Testis (tissue), 2 donors: ENCODE results near the gene MYOG.

Experiments used
- CTCF ChIP-seq, 3 experiments: fragments of 450-650 bp in 2 of 3; fragments of 200-600 bp in 1 of 3; sonication (generic) in 1 of 3; IDR thresholded peaks; one replicate each; pipeline ENCODE4 v1.5.1; 2016 to 2019; ENCODE audit warnings: antibody characterized with exemption in 3 of 3, mild to moderate bottlenecking in 2 of 3, moderate library complexity in 1 of 3
- POLR2A ChIP-seq: fragments of 450-650 bp; IDR thresholded peaks from one replicate; pipeline ENCODE4 v1.6.1; 2017; ENCODE audit warnings: antibody characterized with exemption, mild to moderate bottlenecking, moderate library complexity

- TF ChIP-seq CTCF (IDR thresholded peaks at IDR 0.05) (no peak), POLR2A (no peak)
These were observed 37.7 kb downstream of the MYOG start for GRCh38 chr1:203048086-203048485.
